ENCODE data around the gene FREM3. TPM values are rescaled to one million over a fixed set of nuclear protein-coding genes. Genes with fewer than 3 reads are reported as not detected.

Gene FREM3
- total RNA-seq, 3 donors from 2014 or later: 0.15 TPM; not detected in 2

GRCh38 chr4:143599827-143600226 is 100.6 kb downstream of the FREM3 start:
- H3K4me1 ChIP-seq: no peaks in the 10 kb centered on the region
- no peak for DNase-seq (ENCODE audit: low spot score in 2 of 2)
- H3K27ac ChIP-seq: no peak overlapping the region
- intact Hi-C loops (cut with DNase I; ENCODE audit: low total_unique reads): no loop called here
- H3K9me3 ChIP-seq: no peaks in the 10 kb centered on the region
- H3K27me3 ChIP-seq: no peaks in the 10 kb centered on the region
- no peaks in the 10 kb centered on the region for H3K36me3 ChIP-seq
- H3K4me3 ChIP-seq: no peak overlapping the region
- TF ChIP-seq POLR2AphosphoS5 (IDR thresholded peaks at IDR 0.05) (no peak), POLR2A (IDR thresholded peaks at IDR 0.05) (no peak)
- TF ChIP-seq, protein P1, sequence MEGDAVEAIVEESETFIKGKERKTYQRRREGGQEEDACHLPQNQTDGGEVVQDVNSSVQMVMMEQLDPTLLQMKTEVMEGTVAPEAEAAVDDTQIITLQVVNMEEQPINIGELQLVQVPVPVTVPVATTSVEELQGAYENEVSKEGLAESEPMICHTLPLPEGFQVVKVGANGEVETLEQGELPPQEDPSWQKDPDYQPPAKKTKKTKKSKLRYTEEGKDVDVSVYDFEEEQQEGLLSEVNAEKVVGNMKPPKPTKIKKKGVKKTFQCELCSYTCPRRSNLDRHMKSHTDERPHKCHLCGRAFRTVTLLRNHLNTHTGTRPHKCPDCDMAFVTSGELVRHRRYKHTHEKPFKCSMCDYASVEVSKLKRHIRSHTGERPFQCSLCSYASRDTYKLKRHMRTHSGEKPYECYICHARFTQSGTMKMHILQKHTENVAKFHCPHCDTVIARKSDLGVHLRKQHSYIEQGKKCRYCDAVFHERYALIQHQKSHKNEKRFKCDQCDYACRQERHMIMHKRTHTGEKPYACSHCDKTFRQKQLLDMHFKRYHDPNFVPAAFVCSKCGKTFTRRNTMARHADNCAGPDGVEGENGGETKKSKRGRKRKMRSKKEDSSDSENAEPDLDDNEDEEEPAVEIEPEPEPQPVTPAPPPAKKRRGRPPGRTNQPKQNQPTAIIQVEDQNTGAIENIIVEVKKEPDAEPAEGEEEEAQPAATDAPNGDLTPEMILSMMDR (IDR thresholded peaks at IDR 0.05): no peak

DNA sequence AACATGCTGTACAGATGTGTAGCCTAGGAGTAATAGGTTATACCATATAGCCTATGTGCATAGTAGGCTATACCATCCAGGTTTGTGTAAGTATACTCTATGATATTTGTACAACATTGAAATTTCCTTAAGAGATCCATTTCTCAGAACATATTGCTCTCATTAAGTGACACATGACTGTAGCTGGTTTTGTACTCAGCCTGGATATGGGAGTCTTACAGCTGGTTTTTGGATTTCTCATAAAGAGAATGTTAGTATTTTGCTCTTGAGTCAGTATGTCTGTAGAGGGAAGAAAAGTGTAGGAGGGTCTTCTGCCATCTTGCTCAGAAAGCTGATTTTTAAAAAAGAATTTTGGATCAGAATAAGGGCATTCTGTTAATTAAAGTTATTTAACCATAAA is 101.7 kb downstream of the FREM3 start:
- Histone ChIP-seq H3K27me3 (no peaks in the 10 kb centered on the region), H3K9me3 (no peaks in the 10 kb centered on the region), H3K4me1 (no peaks in the 10 kb centered on the region), H3K36me3 (no peaks in the 10 kb centered on the region), H3K4me3 (no peak overlapping the region), H3K27ac (no peak overlapping the region)
- TF ChIP-seq POLR2AphosphoS5 (IDR thresholded peaks at IDR 0.05): no peak
- DNase-seq (ENCODE audit: low spot score in 2 of 2): no peak
- intact Hi-C loops (cut with DNase I; ENCODE audit: low total_unique reads): no loop called here

DNA sequence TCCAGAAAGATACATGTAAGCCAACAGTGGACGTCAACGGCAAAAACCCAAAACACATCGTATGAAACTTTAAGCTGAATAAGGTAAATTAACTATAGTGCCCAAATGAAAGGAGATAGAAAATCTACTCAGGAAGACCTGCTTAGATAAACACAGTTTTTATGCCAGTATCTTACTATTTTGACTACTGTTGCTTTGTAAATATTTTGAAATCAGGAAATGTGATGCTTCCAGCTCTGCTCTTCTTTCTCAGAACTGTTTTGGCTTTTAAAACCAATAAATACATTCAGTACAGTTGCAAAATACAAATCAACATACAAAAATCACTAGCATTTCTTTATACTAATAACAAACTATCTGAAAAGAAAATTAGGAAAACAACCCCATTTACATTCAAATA is 103.2 kb downstream of the FREM3 start:
- Histone ChIP-seq H3K27me3 (no peaks in the 10 kb centered on the region), H3K4me1 (no peaks in the 10 kb centered on the region), H3K27ac (no peak overlapping the region), H3K9me3 (no peaks in the 10 kb centered on the region), H3K4me3 (no peak overlapping the region), H3K36me3 (no peaks in the 10 kb centered on the region)
- TF ChIP-seq POLR2AphosphoS5 (IDR thresholded peaks at IDR 0.05): no peak
- TF ChIP-seq, protein P1 (IDR thresholded peaks at IDR 0.05): no peak
- TF ChIP-seq POLR2A (IDR thresholded peaks at IDR 0.05): no peak
- intact Hi-C loops (cut with DNase I; ENCODE audit: low total_unique reads): no loop called here
- no peak for DNase-seq (ENCODE audit: low spot score in 2 of 2)

DNA sequence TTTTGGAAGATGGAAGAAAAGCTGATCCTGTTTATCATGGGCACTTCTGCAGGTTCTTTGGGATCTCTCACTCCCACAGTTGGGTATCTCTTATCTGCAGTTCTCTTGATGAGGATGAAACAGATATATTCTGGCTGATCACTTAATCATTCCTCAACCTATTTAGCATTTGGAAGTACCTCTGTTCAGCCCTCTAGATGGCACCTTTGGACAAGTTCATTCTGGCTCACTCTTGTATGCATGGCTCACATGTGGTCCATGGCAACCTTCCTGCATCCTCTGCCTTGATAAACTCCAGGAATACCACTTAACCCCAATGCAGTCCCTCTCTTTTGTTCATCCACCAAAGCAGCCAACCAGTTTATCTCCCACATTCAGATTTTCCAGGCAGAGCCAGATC is 112.8 kb downstream of the FREM3 start:
- intact Hi-C loops (cut with DNase I; ENCODE audit: low total_unique reads): no loop called here
- Histone ChIP-seq H3K9me3 (peaks cover 2 to 8% of the 10 kb centered on the region in 2 donors), H3K4me3 (no peak overlapping the region), H3K27ac (no peak overlapping the region), H3K27me3 (no peaks in the 10 kb centered on the region), H3K4me1 (no peaks in the 10 kb centered on the region), H3K36me3 (no peaks in the 10 kb centered on the region)
- DNase-seq (ENCODE audit: low spot score in 2 of 2): no peak
- TF ChIP-seq POLR2A (IDR thresholded peaks at IDR 0.05) (no peak), POLR2AphosphoS5 (IDR thresholded peaks at IDR 0.05) (no peak)
- TF ChIP-seq, protein P1 (IDR thresholded peaks at IDR 0.05): no peak

- Histone ChIP-seq H3K4me3 (no peak overlapping the region), H3K27ac (no peak overlapping the region), H3K36me3 (no peaks in the 10 kb centered on the region), H3K9me3 (peaks cover 2 to 8% of the 10 kb centered on the region in 2 donors), H3K27me3 (no peaks in the 10 kb centered on the region), H3K4me1 (no peaks in the 10 kb centered on the region)
- TF ChIP-seq POLR2A (IDR thresholded peaks at IDR 0.05) (no peak), POLR2AphosphoS5 (IDR thresholded peaks at IDR 0.05) (no peak)
- TF ChIP-seq, protein P1 (IDR thresholded peaks at IDR 0.05): no peak
- DNase-seq (ENCODE audit: low spot score in 2 of 2): no peak
- intact Hi-C loops (cut with DNase I; ENCODE audit: low total_unique reads): no loop called here
Observed at GRCh38 chr4:143586080-143586479, 114.4 kb downstream of the FREM3 start.

- no peak for DNase-seq (ENCODE audit: low spot score in 2 of 2)
- intact Hi-C loops (cut with DNase I; ENCODE audit: low total_unique reads): no loop called here
Observed at GRCh38 chr4:143585548-143585947, 114.9 kb downstream of the FREM3 start.

More at GRCh38 chr4:143585548-143585947, 114.9 kb downstream of the FREM3 start:
- H3K27me3 ChIP-seq: no peaks in the 10 kb centered on the region
- TF ChIP-seq POLR2AphosphoS5 (IDR thresholded peaks at IDR 0.05) (no peak), POLR2A (IDR thresholded peaks at IDR 0.05) (no peak)
- TF ChIP-seq, protein P1 (IDR thresholded peaks at IDR 0.05): no peak
- peaks cover 2 to 8% of the 10 kb centered on the region in 2 donors for H3K9me3 ChIP-seq
- H3K36me3 ChIP-seq: no peaks in the 10 kb centered on the region
- no peak overlapping the region for H3K4me3 ChIP-seq
- no peaks in the 10 kb centered on the region for H3K4me1 ChIP-seq
- H3K27ac ChIP-seq: no peak overlapping the region
